ENCODE results near the gene ZDHHC11B. TPM values are rescaled to one million over a fixed set of nuclear protein-coding genes. Genes with fewer than 3 reads are reported as not detected.
"Not testable (repeated sequence)": the region's sequence is repeated elsewhere in the genome, so short reads cannot be mapped to it uniquely, and the experiment has no call there.

Gene ZDHHC11B
- total RNA-seq, 1 donor from 2014 or later: 1.0 TPM

DNA sequence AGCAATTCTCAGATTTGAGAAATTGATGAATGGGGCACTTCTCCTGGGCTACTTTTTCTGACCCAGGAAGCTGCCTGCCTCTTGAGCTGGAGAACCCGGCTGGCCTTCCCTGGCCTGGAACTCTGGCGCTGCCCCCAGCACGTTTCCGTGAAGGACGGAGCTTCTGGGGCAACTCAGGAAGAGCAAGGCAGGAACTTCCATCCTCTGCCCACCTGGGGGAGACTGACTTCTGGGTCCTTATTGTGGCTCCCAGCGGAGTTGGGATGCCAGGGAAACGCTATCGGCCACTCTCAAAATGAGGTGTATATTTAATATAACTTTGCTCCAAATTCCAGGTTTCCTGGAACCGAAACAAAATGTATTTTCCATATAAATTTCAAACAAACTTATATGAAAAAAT, 57.4 kb downstream of the ZDHHC11B start:
- not testable (repeated sequence) for H3K36me3 ChIP-seq (ENCODE audit: control insufficient read depth in 3 of 3, insufficient read depth in 3 of 3, low read length in 3 of 3); H3K27me3 ChIP-seq (ENCODE audit: control insufficient read depth in 3 of 3, insufficient read depth in 3 of 3, low read length in 3 of 3); H3K27ac ChIP-seq (ENCODE audit: low read depth, low read length); H3K9ac ChIP-seq (ENCODE audit: low read depth in 1 of 3, low read length in 3 of 3); H3K4me1 ChIP-seq (ENCODE audit: control insufficient read depth in 3 of 3, insufficient read depth in 3 of 3, low read length in 3 of 3); H3K9me3 ChIP-seq (ENCODE audit: control insufficient read depth in 3 of 3, low read length in 3 of 3); H3K4me3 ChIP-seq (ENCODE audit: low read length in 3 of 3)

DNA sequence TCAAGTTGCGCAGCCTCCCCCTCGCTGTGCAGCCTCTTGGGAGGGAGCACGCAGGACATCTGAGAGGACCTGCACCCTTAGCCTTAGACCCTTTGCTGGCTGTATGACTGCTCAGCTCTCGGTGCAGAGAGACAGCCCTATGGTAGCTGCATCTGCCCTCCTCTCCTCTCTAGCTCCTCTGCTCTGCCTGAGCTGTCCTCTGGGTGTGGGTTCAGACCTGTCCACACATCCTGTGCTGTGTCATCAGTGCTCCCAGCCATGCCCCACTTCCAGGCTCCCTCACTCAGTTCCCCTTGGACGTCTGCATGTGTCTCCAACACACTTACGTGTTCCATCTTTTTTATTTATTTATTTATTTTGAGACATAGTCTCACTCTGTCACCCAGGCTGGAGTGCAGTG, 60.7 kb downstream of the ZDHHC11B start:
- not testable (repeated sequence) for H3K4me3 ChIP-seq (ENCODE audit: low read length in 3 of 3); H3K27ac ChIP-seq (ENCODE audit: low read depth, low read length); H3K9me3 ChIP-seq (ENCODE audit: control insufficient read depth in 3 of 3, low read length in 3 of 3); H3K9ac ChIP-seq (ENCODE audit: low read depth in 1 of 3, low read length in 3 of 3); H3K36me3 ChIP-seq (ENCODE audit: control insufficient read depth in 3 of 3, insufficient read depth in 3 of 3, low read length in 3 of 3); H3K27me3 ChIP-seq (ENCODE audit: control insufficient read depth in 3 of 3, insufficient read depth in 3 of 3, low read length in 3 of 3); H3K4me1 ChIP-seq (ENCODE audit: control insufficient read depth in 3 of 3, insufficient read depth in 3 of 3, low read length in 3 of 3)

DNA sequence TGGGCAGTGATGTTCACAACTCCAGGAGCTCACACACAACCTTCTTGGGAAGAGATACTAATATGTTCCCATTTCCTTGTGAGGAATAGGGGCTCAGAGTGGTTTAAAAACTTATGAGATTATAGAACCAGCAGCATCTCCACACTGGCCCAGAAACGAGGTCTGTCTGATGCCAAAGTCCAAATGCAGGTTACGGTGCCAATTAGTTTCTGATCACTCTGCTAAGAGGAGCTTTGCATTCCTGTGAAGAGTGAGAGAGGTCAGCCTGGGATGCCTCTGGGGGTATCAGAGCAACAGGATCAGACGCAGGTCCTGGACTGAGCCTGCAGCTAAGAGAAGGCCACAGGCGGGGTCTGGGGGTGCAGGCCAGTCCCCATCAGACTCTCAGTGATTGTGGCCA, 61.2 kb downstream of the ZDHHC11B start:
- H3K9ac ChIP-seq (ENCODE audit: low read depth in 1 of 3, low read length in 3 of 3); H3K27me3 ChIP-seq (ENCODE audit: control insufficient read depth in 3 of 3, insufficient read depth in 3 of 3, low read length in 3 of 3); H3K36me3 ChIP-seq (ENCODE audit: control insufficient read depth in 3 of 3, insufficient read depth in 3 of 3, low read length in 3 of 3); H3K9me3 ChIP-seq (ENCODE audit: control insufficient read depth in 3 of 3, low read length in 3 of 3); H3K4me3 ChIP-seq (ENCODE audit: low read length in 3 of 3); H3K27ac ChIP-seq (ENCODE audit: low read depth, low read length); H3K4me1 ChIP-seq (ENCODE audit: control insufficient read depth in 3 of 3, insufficient read depth in 3 of 3, low read length in 3 of 3): not testable (repeated sequence)

DNA sequence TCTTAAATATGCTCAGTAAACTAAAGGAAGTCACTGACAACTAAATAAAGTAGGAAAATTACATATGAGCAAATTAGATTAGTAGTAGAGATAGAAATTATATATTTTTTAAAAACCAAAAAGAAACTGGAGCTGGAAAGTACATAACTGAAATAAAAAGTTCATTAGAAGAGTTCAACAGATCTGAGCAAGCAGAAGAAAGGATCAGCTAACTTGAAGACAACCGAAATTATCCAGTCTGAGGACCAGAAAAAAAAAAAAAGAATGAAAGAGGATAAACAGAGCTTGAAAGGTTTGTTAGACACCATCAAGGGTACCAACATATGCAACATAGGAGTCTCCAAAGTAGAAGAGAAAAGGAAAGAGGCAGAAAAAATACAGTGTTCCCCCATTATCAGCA, 65.2 kb downstream of the ZDHHC11B start:
- not testable (repeated sequence) for H3K27me3 ChIP-seq (ENCODE audit: control insufficient read depth in 3 of 3, insufficient read depth in 3 of 3, low read length in 3 of 3); H3K36me3 ChIP-seq (ENCODE audit: control insufficient read depth in 3 of 3, insufficient read depth in 3 of 3, low read length in 3 of 3); H3K4me3 ChIP-seq (ENCODE audit: low read length in 3 of 3); H3K4me1 ChIP-seq (ENCODE audit: control insufficient read depth in 3 of 3, insufficient read depth in 3 of 3, low read length in 3 of 3); H3K9ac ChIP-seq (ENCODE audit: low read depth in 1 of 3, low read length in 3 of 3); H3K9me3 ChIP-seq (ENCODE audit: control insufficient read depth in 3 of 3, low read length in 3 of 3); H3K27ac ChIP-seq (ENCODE audit: low read depth, low read length)

DNA sequence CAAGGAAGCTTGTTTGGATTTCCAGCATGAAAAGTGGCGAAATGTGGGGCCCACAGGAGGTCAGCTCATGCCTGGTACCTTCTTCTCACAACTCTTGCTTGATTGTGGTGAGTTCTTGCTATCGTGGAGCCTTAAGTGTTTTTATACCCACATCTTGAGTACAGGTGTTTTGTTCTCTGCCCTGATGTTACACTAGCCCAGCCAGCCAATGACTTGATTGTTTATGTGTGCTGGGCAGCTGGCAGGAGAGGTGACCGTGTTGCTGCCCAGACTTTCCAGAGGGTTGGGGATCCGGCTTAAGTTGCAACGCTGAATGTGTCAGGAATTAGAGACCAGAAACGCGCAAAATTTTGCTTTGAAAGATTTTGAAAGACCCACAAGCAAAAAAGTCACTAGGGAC, 67.4 kb downstream of the ZDHHC11B start:
- no peak overlapping the region for H3K9ac ChIP-seq (ENCODE audit: low read depth in 1 of 3, low read length in 3 of 3)

DNA sequence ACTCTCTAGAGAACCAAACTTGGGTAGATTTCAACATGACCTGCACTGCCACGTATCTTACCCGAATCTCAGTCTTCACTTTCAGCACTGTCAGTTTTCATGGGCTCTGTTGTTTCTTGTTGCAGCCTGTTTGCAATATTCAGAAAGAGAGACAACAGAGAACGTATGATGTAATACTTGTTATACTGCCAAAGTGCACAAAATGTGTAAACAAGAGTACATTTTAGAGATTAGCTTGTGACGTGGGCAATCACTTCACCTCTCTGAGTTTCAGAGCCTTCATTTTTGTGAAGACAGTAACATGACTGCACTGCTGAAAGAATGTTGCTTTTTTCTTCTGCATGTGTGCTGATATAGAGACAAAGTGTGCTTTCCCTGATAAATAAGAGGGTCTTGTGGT, 67.8 kb downstream of the ZDHHC11B start:
- not testable (repeated sequence) for H3K9me3 ChIP-seq (ENCODE audit: control insufficient read depth in 3 of 3, low read length in 3 of 3); H3K36me3 ChIP-seq (ENCODE audit: control insufficient read depth in 3 of 3, insufficient read depth in 3 of 3, low read length in 3 of 3); H3K4me3 ChIP-seq (ENCODE audit: low read length in 3 of 3); H3K27ac ChIP-seq (ENCODE audit: low read depth, low read length); H3K27me3 ChIP-seq (ENCODE audit: control insufficient read depth in 3 of 3, insufficient read depth in 3 of 3, low read length in 3 of 3); H3K9ac ChIP-seq (ENCODE audit: low read depth in 1 of 3, low read length in 3 of 3); H3K4me1 ChIP-seq (ENCODE audit: control insufficient read depth in 3 of 3, insufficient read depth in 3 of 3, low read length in 3 of 3)

More for the DNA sequence above, 67.4 kb downstream of the ZDHHC11B start:
- peaks cover 0 to 6% (median 2%) of the 10 kb centered on the region in 3 donors for H3K9me3 ChIP-seq (ENCODE audit: control insufficient read depth in 3 of 3, low read length in 3 of 3)
- no peaks in the 10 kb centered on the region for H3K27me3 ChIP-seq (ENCODE audit: control insufficient read depth in 3 of 3, insufficient read depth in 3 of 3, low read length in 3 of 3)
- no peaks in the 10 kb centered on the region for H3K4me1 ChIP-seq (ENCODE audit: control insufficient read depth in 3 of 3, insufficient read depth in 3 of 3, low read length in 3 of 3)
- peaks cover 0 to 7% (median 0%) of the 10 kb centered on the region in 3 donors for H3K36me3 ChIP-seq (ENCODE audit: control insufficient read depth in 3 of 3, insufficient read depth in 3 of 3, low read length in 3 of 3)
- H3K27ac ChIP-seq (ENCODE audit: low read depth, low read length): no peak overlapping the region
- H3K4me3 ChIP-seq (ENCODE audit: low read length in 3 of 3): no peak overlapping the region

DNA sequence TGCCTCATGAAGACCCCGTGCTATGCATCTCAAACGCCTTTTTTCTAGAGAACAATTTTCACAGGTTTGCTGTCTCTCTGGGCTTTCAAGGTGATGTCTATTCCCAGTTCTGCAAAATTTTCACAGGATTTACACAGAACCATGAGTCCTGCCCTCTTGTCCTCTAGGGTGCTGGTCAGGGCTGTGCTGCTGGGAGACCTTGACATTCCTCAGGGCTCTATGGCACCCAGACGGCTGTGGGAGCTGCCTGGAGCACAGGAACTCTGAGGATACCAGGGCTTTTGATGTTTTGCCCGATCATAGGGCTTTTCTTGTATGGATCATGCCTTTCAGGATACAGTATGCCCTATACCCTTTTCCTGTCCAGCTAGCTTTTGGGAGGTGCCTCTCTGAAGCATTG, 68.9 kb downstream of the ZDHHC11B start:
- not testable (repeated sequence) for H3K9ac ChIP-seq (ENCODE audit: low read depth in 1 of 3, low read length in 3 of 3); H3K9me3 ChIP-seq (ENCODE audit: control insufficient read depth in 3 of 3, low read length in 3 of 3); H3K4me3 ChIP-seq (ENCODE audit: low read length in 3 of 3); H3K27me3 ChIP-seq (ENCODE audit: control insufficient read depth in 3 of 3, insufficient read depth in 3 of 3, low read length in 3 of 3); H3K4me1 ChIP-seq (ENCODE audit: control insufficient read depth in 3 of 3, insufficient read depth in 3 of 3, low read length in 3 of 3); H3K36me3 ChIP-seq (ENCODE audit: control insufficient read depth in 3 of 3, insufficient read depth in 3 of 3, low read length in 3 of 3); H3K27ac ChIP-seq (ENCODE audit: low read depth, low read length)

DNA sequence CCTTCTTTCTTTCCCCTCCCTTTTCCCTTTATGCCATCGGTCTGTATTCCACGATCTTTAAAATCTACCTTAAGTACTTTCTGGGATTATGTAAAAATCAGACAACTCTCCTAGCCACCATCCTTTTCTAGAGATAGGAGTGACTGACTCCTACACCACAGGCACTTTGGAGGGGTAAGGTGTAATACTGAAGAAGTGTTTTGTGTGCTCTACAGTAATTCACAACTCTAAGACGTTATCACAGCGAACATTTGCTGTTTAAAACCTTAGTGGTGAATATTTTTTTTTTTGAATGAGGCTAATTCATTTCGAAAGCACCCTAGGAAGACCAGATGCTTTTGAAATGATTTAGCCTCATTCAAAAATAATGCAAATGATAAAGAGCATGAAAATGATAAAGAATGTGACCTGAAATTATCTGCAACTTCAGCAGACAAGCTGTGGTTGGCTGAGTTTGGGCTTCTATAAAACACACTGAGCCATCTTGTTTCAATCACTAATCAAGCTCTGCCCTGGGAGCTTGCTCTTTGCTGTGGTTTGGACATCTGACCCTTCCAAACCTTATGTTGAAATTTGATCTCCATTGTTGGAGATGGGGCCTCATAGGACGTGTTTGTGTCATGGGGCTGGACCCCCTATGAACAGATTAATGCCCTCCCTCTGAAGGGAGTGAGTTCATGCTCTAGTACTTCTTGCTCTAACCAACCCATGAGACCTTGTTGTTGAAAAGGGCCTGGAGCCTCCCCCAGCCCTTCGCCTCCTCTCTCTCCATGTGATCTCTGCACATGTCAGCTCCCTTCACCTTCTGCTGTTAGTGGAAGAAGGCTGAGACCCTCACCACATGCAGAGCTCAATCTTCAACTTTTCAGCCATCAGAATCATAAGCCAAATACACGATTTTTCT, 70.1 kb downstream of the ZDHHC11B start:
- H3K4me3 ChIP-seq (ENCODE audit: low read length in 3 of 3); H3K9me3 ChIP-seq (ENCODE audit: control insufficient read depth in 3 of 3, low read length in 3 of 3); H3K27ac ChIP-seq (ENCODE audit: low read depth, low read length); H3K27me3 ChIP-seq (ENCODE audit: control insufficient read depth in 3 of 3, insufficient read depth in 3 of 3, low read length in 3 of 3); H3K36me3 ChIP-seq (ENCODE audit: control insufficient read depth in 3 of 3, insufficient read depth in 3 of 3, low read length in 3 of 3); H3K9ac ChIP-seq (ENCODE audit: low read depth in 1 of 3, low read length in 3 of 3); H3K4me1 ChIP-seq (ENCODE audit: control insufficient read depth in 3 of 3, insufficient read depth in 3 of 3, low read length in 3 of 3): not testable (repeated sequence)

DNA sequence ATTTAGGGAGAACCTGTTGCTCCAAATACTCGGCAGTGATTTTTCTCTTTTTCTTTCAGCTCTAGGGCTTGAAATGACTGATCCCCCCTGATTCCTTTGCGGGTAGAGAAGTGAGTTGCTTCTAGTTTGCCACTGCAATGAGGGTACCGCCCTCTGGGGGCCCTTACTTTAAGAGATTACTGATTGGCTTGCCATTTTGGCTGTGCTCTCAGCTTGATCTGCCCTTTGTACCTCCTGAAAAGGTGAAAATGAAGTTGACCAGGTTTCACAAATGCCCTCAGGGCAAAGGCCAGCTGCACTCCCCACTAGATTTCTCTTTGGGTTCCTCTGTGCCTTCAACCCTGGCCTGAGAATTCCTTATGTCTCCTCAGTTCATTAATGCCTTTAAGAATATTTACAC, 70.8 kb downstream of the ZDHHC11B start:
- not testable (repeated sequence) for H3K36me3 ChIP-seq (ENCODE audit: control insufficient read depth in 3 of 3, insufficient read depth in 3 of 3, low read length in 3 of 3); H3K9me3 ChIP-seq (ENCODE audit: control insufficient read depth in 3 of 3, low read length in 3 of 3); H3K4me3 ChIP-seq (ENCODE audit: low read length in 3 of 3); H3K9ac ChIP-seq (ENCODE audit: low read depth in 1 of 3, low read length in 3 of 3); H3K27me3 ChIP-seq (ENCODE audit: control insufficient read depth in 3 of 3, insufficient read depth in 3 of 3, low read length in 3 of 3); H3K4me1 ChIP-seq (ENCODE audit: control insufficient read depth in 3 of 3, insufficient read depth in 3 of 3, low read length in 3 of 3); H3K27ac ChIP-seq (ENCODE audit: low read depth, low read length)

DNA sequence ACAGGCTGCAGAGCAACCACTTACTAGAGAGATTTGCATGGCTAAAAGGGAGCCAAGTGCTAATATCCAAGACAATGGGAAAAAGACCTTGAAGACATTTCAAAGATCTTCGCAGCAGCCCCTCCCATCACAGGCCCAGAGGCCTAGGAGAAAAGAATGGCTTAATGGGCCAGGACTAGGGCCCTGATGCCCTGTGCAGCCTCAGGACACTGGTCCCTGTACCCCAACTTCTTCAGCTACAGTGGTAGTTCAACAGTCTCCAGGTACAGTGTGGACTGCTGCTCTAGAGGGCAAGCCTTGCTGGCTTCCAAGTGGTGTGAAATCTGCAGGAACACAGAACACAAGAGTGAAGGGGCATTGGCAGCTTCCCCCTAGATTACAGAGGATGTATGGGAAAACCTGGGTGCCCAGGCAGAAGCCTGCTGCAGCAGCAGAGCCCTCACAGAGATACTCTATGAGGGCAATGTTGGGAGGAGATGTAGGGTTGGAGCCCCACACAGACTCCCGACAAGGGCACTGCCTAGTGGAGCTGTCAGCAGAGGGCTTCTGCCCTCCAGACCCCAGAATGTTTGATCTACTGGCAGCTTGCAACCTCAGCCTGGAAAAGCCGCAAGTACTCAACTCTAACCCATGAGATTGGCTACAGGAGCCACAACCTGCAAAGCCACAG, 75.5 kb downstream of the ZDHHC11B start:
- not testable (repeated sequence) for H3K27ac ChIP-seq (ENCODE audit: low read depth, low read length); H3K9me3 ChIP-seq (ENCODE audit: control insufficient read depth in 3 of 3, low read length in 3 of 3); H3K27me3 ChIP-seq (ENCODE audit: control insufficient read depth in 3 of 3, insufficient read depth in 3 of 3, low read length in 3 of 3); H3K4me3 ChIP-seq (ENCODE audit: low read length in 3 of 3); H3K4me1 ChIP-seq (ENCODE audit: control insufficient read depth in 3 of 3, insufficient read depth in 3 of 3, low read length in 3 of 3); H3K36me3 ChIP-seq (ENCODE audit: control insufficient read depth in 3 of 3, insufficient read depth in 3 of 3, low read length in 3 of 3); H3K9ac ChIP-seq (ENCODE audit: low read depth in 1 of 3, low read length in 3 of 3)
